Left ventricle myocardium superior (tissue), 1 donor: ENCODE measurements around the gene MRM1. TPM values are rescaled to one million over a fixed set of nuclear protein-coding genes. Genes with fewer than 3 reads are reported as not detected.

Experiments
- ATAC-seq: fragments of 200-7000 bp; cut with Tn5 transposase; one replicate; pipeline ENCODE4 v1.9.1; 2020; ENCODE audit warnings: mild to moderate bottlenecking, moderate library complexity
- DNase-seq: peaks from one replicate; pipeline ENCODE4 v3.0.0-alpha.2; 2020
- intact Hi-C: fragments of 100-400 bp; cut with micrococcal nuclease; formaldehyde crosslinking; loops from one replicate; pipeline ENCODE4 v1.11.0; 2022
- total RNA-seq: library from RNA; stranded (reverse); fragmentation: NEBNext Ultra II Directional; extraction: Animal tissue kit (Norgen Biotek cat#: 25700); gene quantifications from one replicate; pipeline ENCODE4 v1.2.1, GENCODE V29; 2021
- donor health status: DM: no; HTN: yes; CAD: no; lungs with severe emphysema.

Gene MRM1
- total RNA-seq, 1 donor from 2014 or later = 9.2 TPM

- no peak for ATAC-seq
- DNase-seq = no peak
- intact Hi-C loops = loop anchor here (5.0 kb wide), 1 partner anchor 420 kb away; no protein-coding TSS in a partner anchor
These were observed 25.7 kb downstream of the MRM1 start for GRCh38 chr17:36627101-36627500.

GRCh38 chr17:36628576-36628975 lies 27.2 kb downstream of the MRM1 start:
- no peak for ATAC-seq
- intact Hi-C loops = loop anchor here (5.0 kb wide), 1 partner anchor 419 kb away; no protein-coding TSS in a partner anchor
- DNase-seq = no peak

- intact Hi-C loops = loop anchor here (5.0 kb wide), 1 partner anchor 418 kb away; no protein-coding TSS in a partner anchor
- DNase-seq = peak; percentile 81
- peak; percentile 94 for ATAC-seq
These were observed 28.0 kb downstream of the MRM1 start for GRCh38 chr17:36629252-36629847.

GRCh38 chr17:36629970-36630502 lies 28.7 kb downstream of the MRM1 start:
- intact Hi-C loops = loop anchor here (5.0 kb wide), 1 partner anchor 417 kb away; no protein-coding TSS in a partner anchor
- ATAC-seq (peak; percentile 23), DNase-seq (no peak)

- intact Hi-C loops = no loop called here
- ATAC-seq = no peak
- no peak for DNase-seq
These were observed 29.6 kb downstream of the MRM1 start for GRCh38 chr17:36631022-36631421.

GRCh38 chr17:36632916-36633771 lies 31.8 kb downstream of the MRM1 start:
- ATAC-seq = no peak
- DNase-seq = no peak
- intact Hi-C loops = no loop called here

GRCh38 chr17:36640346-36640745 lies 39.0 kb downstream of the MRM1 start:
- no peak for ATAC-seq
- intact Hi-C loops = no loop called here
- DNase-seq = no peak

GRCh38 chr17:36640836-36641235 lies 39.5 kb downstream of the MRM1 start:
- ATAC-seq = no peak

GRCh38 chr17:36641331-36641876 lies 40.0 kb downstream of the MRM1 start:
- ATAC-seq (no peak), DNase-seq (no peak)
- intact Hi-C loops = no loop called here

More at GRCh38 chr17:36640836-36641235, 39.5 kb downstream of the MRM1 start:
- intact Hi-C loops = no loop called here
- DNase-seq = no peak

- DNase-seq = no peak
- intact Hi-C loops = no loop called here
- ATAC-seq = no peak
These were observed 40.8 kb downstream of the MRM1 start for GRCh38 chr17:36641877-36642845.

- intact Hi-C loops = no loop called here
- DNase-seq (no peak), ATAC-seq (no peak)
These were observed 41.8 kb downstream of the MRM1 start for GRCh38 chr17:36643086-36643685.

- intact Hi-C loops = no loop called here
- ATAC-seq = no peak
- DNase-seq = no peak
These were observed 44.0 kb downstream of the MRM1 start for GRCh38 chr17:36645422-36645821.

- ATAC-seq = no peak
- no peak for DNase-seq
- intact Hi-C loops = no loop called here
These were observed 46.3 kb downstream of the MRM1 start for GRCh38 chr17:36647636-36648035.

- DNase-seq (no peak), ATAC-seq (no peak)
- intact Hi-C loops = no loop called here
These were observed 48.9 kb downstream of the MRM1 start for GRCh38 chr17:36650096-36650775.

- intact Hi-C loops = no loop called here
- ATAC-seq (no peak), DNase-seq (no peak)
These were observed 52.0 kb downstream of the MRM1 start for GRCh38 chr17:36653374-36653773.

GRCh38 chr17:36653856-36654255 lies 52.5 kb downstream of the MRM1 start:
- intact Hi-C loops = no loop called here
- DNase-seq (no peak), ATAC-seq (no peak)

- ATAC-seq = no peak
- intact Hi-C loops = no loop called here
- no peak for DNase-seq
These were observed 54.3 kb downstream of the MRM1 start for GRCh38 chr17:36655726-36656125.

- no peak for ATAC-seq
- intact Hi-C loops = no loop called here
- DNase-seq = no peak
These were observed 56.0 kb downstream of the MRM1 start for GRCh38 chr17:36657390-36657762.
